ENCODE measurements around the gene HMX3.

The HMX3 gene

GRCh38 chr10:123140164-123140982 is 4.6 kb downstream of the HMX3 start:
- no peak for DNase-seq (ENCODE audit: low read depth)
- no peak overlapping the region for H3K4me3 ChIP-seq (ENCODE audit: low read depth, low read length)
- no peak for TF ChIP-seq CTCF (conservative IDR thresholded peaks at IDR 0.05; ENCODE audit: low read depth, low read length)

GRCh38 chr10:123140983-123141390 is 5.2 kb downstream of the HMX3 start:
- no peak for TF ChIP-seq CTCF (conservative IDR thresholded peaks at IDR 0.05; ENCODE audit: low read depth, low read length)
- H3K4me3 ChIP-seq (ENCODE audit: low read depth, low read length) = no peak overlapping the region
- DNase-seq (ENCODE audit: low read depth) = no peak

GRCh38 chr10:123141791-123142700 is 6.3 kb downstream of the HMX3 start:
- no peak for TF ChIP-seq CTCF (conservative IDR thresholded peaks at IDR 0.05; ENCODE audit: low read depth, low read length)
- DNase-seq (ENCODE audit: low read depth) = no peak
- no peak overlapping the region for H3K4me3 ChIP-seq (ENCODE audit: low read depth, low read length)

GRCh38 chr10:123142701-123143161 is 7.0 kb downstream of the HMX3 start:
- no peak for DNase-seq (ENCODE audit: low read depth)
- no peak overlapping the region for H3K4me3 ChIP-seq (ENCODE audit: low read depth, low read length)
- no peak for TF ChIP-seq CTCF (conservative IDR thresholded peaks at IDR 0.05; ENCODE audit: low read depth, low read length)

- TF ChIP-seq CTCF (conservative IDR thresholded peaks at IDR 0.05; ENCODE audit: low read depth, low read length) = no peak
- no peak for DNase-seq (ENCODE audit: low read depth)
- no peak overlapping the region for H3K4me3 ChIP-seq (ENCODE audit: low read depth, low read length)
These were observed 7.5 kb downstream of the HMX3 start for GRCh38 chr10:123143162-123143824.

- no peak for DNase-seq (ENCODE audit: low read depth)
- no peak overlapping the region for H3K4me3 ChIP-seq (ENCODE audit: low read depth, low read length)
- no peak for TF ChIP-seq CTCF (conservative IDR thresholded peaks at IDR 0.05; ENCODE audit: low read depth, low read length)
These were observed 8.0 kb downstream of the HMX3 start for GRCh38 chr10:123143825-123144168.

All from choroid plexus epithelial cell (primary cell).